Calu3 (cell line): Measurements from ENCODE around the gene PSMG3. TPM values are rescaled to one million over a fixed set of nuclear protein-coding genes. Genes with fewer than 3 reads are reported as not detected.
A peak's percentile ranks its signal among the peaks of the same experiment; 100 is the strongest.
"Not testable (repeated sequence)": the region's sequence is repeated elsewhere in the genome, so short reads cannot be mapped to it uniquely, and the experiment has no call there.

Source experiments
- BruUV-seq: library from RNA; stranded (reverse); fragments of 400-500 nt; replicated peaks from 2 replicates; lab custom pipeline; 2021; lab: Mats Ljungman, UMichigan
- CTCF ChIA-PET: fragments of 300-600 bp; sonication (Branson Sonifier 250); formaldehyde crosslinking; loops from one replicate; lab custom pipeline; 2022; ENCODE audit warnings: antibody characterized with exemption; lab: Charles Lee
- DNase-seq: peaks from one replicate; pipeline ENCODE4 v3.0.0; 2022
- H3K27ac Mint-ChIP-seq: one replicate; pipeline ENCODE4 v1.8.0; 2022; ENCODE audit warnings: mixed read lengths; ENCODE audit not compliant: unreplicated experiment
- H3K27me3 Mint-ChIP-seq: one replicate; pipeline ENCODE4 v1.8.0; 2022; ENCODE audit warnings: mixed read lengths; ENCODE audit not compliant: unreplicated experiment
- H3K36me3 Mint-ChIP-seq: one replicate; pipeline ENCODE4 v1.8.0; 2022; ENCODE audit warnings: mild to moderate bottlenecking, moderate library complexity, mixed read lengths; ENCODE audit not compliant: insufficient read depth, unreplicated experiment
- H3K4me1 Mint-ChIP-seq: one replicate; pipeline ENCODE4 v1.8.0; 2022; ENCODE audit warnings: mild to moderate bottlenecking, low read depth, mixed read lengths; ENCODE audit not compliant: unreplicated experiment
- H3K4me3 Mint-ChIP-seq: one replicate; pipeline ENCODE4 v1.8.0; 2022; ENCODE audit warnings: mild to moderate bottlenecking, low read depth, moderate library complexity, mixed read lengths; ENCODE audit not compliant: unreplicated experiment
- H3K9me3 Mint-ChIP-seq: one replicate; pipeline ENCODE4 v1.8.0; 2022; ENCODE audit warnings: low read depth, mixed read lengths; ENCODE audit not compliant: unreplicated experiment
- CTCF ChIP-seq: fragments of 200-600 bp; IDR thresholded peaks from one replicate; pipeline ENCODE4 v1.8.0; 2022; ENCODE audit warnings: antibody characterized with exemption; ENCODE audit not compliant: unreplicated experiment
- intact Hi-C: fragments of 100-400 bp; cut with micrococcal nuclease; formaldehyde crosslinking; loops from one replicate; pipeline ENCODE4 v1.10.0; 2022; ENCODE audit not compliant: unreplicated experiment
- total RNA-seq: library from RNA; stranded (reverse); gene quantifications from 2 replicates; pipeline ENCODE4 v1.2.3, GENCODE V29; 2022

The PSMG3 gene
- total RNA-seq, 1 experiment from 2014 or later: 64.0 TPM

GRCh38 chr7:1523208-1523607 is 46.6 kb downstream of the PSMG3 start:
- Mint-ChIP-seq H3K36me3 (peaks cover 27% of the 10 kb centered on the region), H3K4me3 (no peak overlapping the region), H3K27me3 (peaks cover 48% of the 10 kb centered on the region), H3K9me3 (no peaks in the 10 kb centered on the region), H3K4me1 (peaks cover 25% of the 10 kb centered on the region), H3K27ac (peak overlapping the region; percentile 30)
- no TSS peak for BruUV-seq
- CTCF ChIA-PET: no interaction called here
- TF ChIP-seq CTCF: no peak
- intact Hi-C loops: no loop called here
- DNase-seq: no peak

GRCh38 chr7:1521456-1521855 is 48.4 kb downstream of the PSMG3 start:
- Mint-ChIP-seq H3K9me3 (no peaks in the 10 kb centered on the region), H3K4me1 (peaks cover 28% of the 10 kb centered on the region), H3K27me3 (peaks cover 34% of the 10 kb centered on the region), H3K36me3 (peaks cover 27% of the 10 kb centered on the region), H3K27ac (peak overlapping the region; percentile 100), H3K4me3 (no peak overlapping the region)
- CTCF ChIA-PET: interaction anchor here (0.6 kb wide), 1 partner anchor 1022 kb away, joined by 5 read pairs; no protein-coding TSS in a partner anchor
- TSS peak; percentile 79 for BruUV-seq
- DNase-seq: no peak
- intact Hi-C loops: no loop called here
- no peak for TF ChIP-seq CTCF

- Mint-ChIP-seq H3K27ac (peak overlapping the region; percentile 100), H3K9me3 (no peaks in the 10 kb centered on the region), H3K36me3 (peaks cover 29% of the 10 kb centered on the region), H3K4me3 (peak overlapping the region; percentile 54), H3K27me3 (peaks cover 26% of the 10 kb centered on the region), H3K4me1 (peaks cover 36% of the 10 kb centered on the region)
- peak; percentile 94 for DNase-seq
- no peak for TF ChIP-seq CTCF
- no TSS peak for BruUV-seq
- CTCF ChIA-PET: interaction anchor here (1.6 kb wide), 1 partner anchor 12 kb away, joined by 5 read pairs; no protein-coding TSS in a partner anchor
- intact Hi-C loops: no loop called here
These were observed 49.1 kb downstream of the PSMG3 start for GRCh38 chr7:1520539-1521234.

GRCh38 chr7:1519322-1519922 is 50.4 kb downstream of the PSMG3 start:
- intact Hi-C loops, H3K9me3 Mint-ChIP-seq, DNase-seq, H3K4me3 Mint-ChIP-seq, BruUV-seq: not testable (repeated sequence)
- Mint-ChIP-seq H3K27ac (peak overlapping the region; percentile 100), H3K4me1 (peaks cover 44% of the 10 kb centered on the region), H3K27me3 (peaks cover 15% of the 10 kb centered on the region), H3K36me3 (peaks cover 32% of the 10 kb centered on the region)
- CTCF ChIA-PET: interaction anchor here (1.6 kb wide), 1 partner anchor 13 kb away, joined by 5 read pairs; no protein-coding TSS in a partner anchor

Other genes with a start within 250 kb of the PSMG3 start
- gene MICALL2, start 110.6 kb downstream of the PSMG3 start, total RNA-seq: 162 and 176 TPM in 2 replicates
- 177 and 192 TPM in 2 replicates for gene INTS1, start 65.6 kb downstream of the PSMG3 start, total RNA-seq
- gene MAFK, start 39.3 kb downstream of the PSMG3 start, total RNA-seq: 105 and 113 TPM in 2 replicates
- gene TMEM184A, start 13.8 kb downstream of the PSMG3 start, total RNA-seq: 61.9 and 75.8 TPM in 2 replicates
- gene ELFN1, start 100.2 kb upstream of the PSMG3 start, total RNA-seq: 0.27 TPM in 1 of 2 replicates, not detected in the other